ENCODE measurements around the gene OR5B2.
A peak's percentile ranks its signal among the peaks of the same experiment; 100 is the strongest.

The OR5B2 gene

GRCh38 chr11:58395581-58395980 is 32.3 kb downstream of the OR5B2 start:
- no peak for TF ChIP-seq CTCF (IDR thresholded peaks at IDR 0.05; ENCODE audit: control insufficient read depth, extremely low read depth, insufficient read depth)
- no peak for DNase-seq (ENCODE audit: low read depth)
- H3K4me3 ChIP-seq (ENCODE audit: low read depth, low read length) = no peak overlapping the region

- TF ChIP-seq CTCF (IDR thresholded peaks at IDR 0.05; ENCODE audit: control insufficient read depth, extremely low read depth, insufficient read depth) = no peak
- no peak overlapping the region for H3K4me3 ChIP-seq (ENCODE audit: low read depth, low read length)
- DNase-seq (ENCODE audit: low read depth) = no peak
Observed at GRCh38 chr11:58394195-58394594, 33.7 kb downstream of the OR5B2 start.

GRCh38 chr11:58392746-58393145 is 35.2 kb downstream of the OR5B2 start:
- no peak overlapping the region for H3K4me3 ChIP-seq (ENCODE audit: low read depth, low read length)
- TF ChIP-seq CTCF (IDR thresholded peaks at IDR 0.05; ENCODE audit: control insufficient read depth, extremely low read depth, insufficient read depth) = no peak
- peak; percentile 74 for DNase-seq (ENCODE audit: low read depth)

- TF ChIP-seq CTCF (IDR thresholded peaks at IDR 0.05; ENCODE audit: control insufficient read depth, extremely low read depth, insufficient read depth) = no peak
- no peak for DNase-seq (ENCODE audit: low read depth)
- no peak overlapping the region for H3K4me3 ChIP-seq (ENCODE audit: low read depth, low read length)
Observed at GRCh38 chr11:58391879-58392278, 36.0 kb downstream of the OR5B2 start.

GRCh38 chr11:58390551-58391063 is 37.3 kb downstream of the OR5B2 start:
- H3K4me3 ChIP-seq (ENCODE audit: low read depth, low read length) = no peak overlapping the region
- no peak for DNase-seq (ENCODE audit: low read depth)
- TF ChIP-seq CTCF (IDR thresholded peaks at IDR 0.05; ENCODE audit: control insufficient read depth, extremely low read depth, insufficient read depth) = no peak
